HEK293T (cell line): ENCODE measurements around the gene DDC.

Experiments
- CTCF ChIA-PET: fragments of 350-600 bp; formaldehyde crosslinking; extraction: SDS; loops from one replicate; lab custom pipeline; 2021; ENCODE audit warnings: antibody characterized with exemption, inconsistent platforms; lab: Yijun Ruan, JAX
- POLR2A ChIA-PET: fragments of 350-600 bp; formaldehyde crosslinking; extraction: SDS; loops from one replicate; lab custom pipeline; 2020; ENCODE audit warnings: antibody characterized with exemption, inconsistent platforms; lab: Yijun Ruan, JAX
- DNase-seq: peaks from one replicate; pipeline ENCODE4 v3.0.0; 2012; ENCODE audit warnings: mixed read lengths; ENCODE audit errors: extremely low spot score
- ARNT ChIP-seq: fragments of 450-650 bp; IDR thresholded peaks from 2 replicates; pipeline ENCODE4 v1.6.1; 2017; ENCODE audit warnings: mild to moderate bottlenecking
- BHLHE40 ChIP-seq: fragments of 450-650 bp; IDR thresholded peaks from 2 replicates; pipeline ENCODE4 v1.6.1; 2016; ENCODE audit warnings: mild to moderate bottlenecking, moderate library complexity, borderline replicate concordance
- CTBP1 ChIP-seq: fragments of 450-650 bp; IDR thresholded peaks from 2 replicates; pipeline ENCODE4 v1.6.1; 2016; ENCODE audit warnings: borderline replicate concordance
- ELF4 ChIP-seq: fragments of 450-650 bp; IDR thresholded peaks from 2 replicates; pipeline ENCODE4 v1.6.1; 2017; ENCODE audit warnings: antibody characterized with exemption
- FOXA1 ChIP-seq: fragments of 450-650 bp; IDR thresholded peaks from 2 replicates; pipeline ENCODE4 v1.6.1; 2016; ENCODE audit warnings: mild to moderate bottlenecking
- FOXK2 ChIP-seq: fragments of 450-650 bp; IDR thresholded peaks from 2 replicates; pipeline ENCODE4 v1.6.1; 2016; ENCODE audit warnings: mild to moderate bottlenecking
- FOXM1 ChIP-seq: fragments of 450-650 bp; IDR thresholded peaks from 2 replicates; pipeline ENCODE4 v1.6.1; 2017; ENCODE audit warnings: mild to moderate bottlenecking, borderline replicate concordance
- HDGF ChIP-seq: fragments of 450-650 bp; IDR thresholded peaks from 2 replicates; pipeline ENCODE4 v1.6.1; 2017; ENCODE audit warnings: antibody characterized with exemption, borderline replicate concordance
- L3MBTL2 ChIP-seq: fragments of 450-650 bp; conservative IDR thresholded peaks from 2 replicates; pipeline ENCODE4 v1.6.1; 2016; ENCODE audit warnings: mild to moderate bottlenecking
- LEF1 ChIP-seq: fragments of 450-650 bp; IDR thresholded peaks from 2 replicates; pipeline ENCODE4 v1.6.1; 2017; ENCODE audit warnings: mild to moderate bottlenecking, borderline replicate concordance
- NFRKB ChIP-seq: fragments of 450-650 bp; IDR thresholded peaks from 2 replicates; pipeline ENCODE4 v1.6.1; 2016; ENCODE audit warnings: mild to moderate bottlenecking, moderate library complexity
- SP1 ChIP-seq: fragments of 450-650 bp; IDR thresholded peaks from 2 replicates; pipeline ENCODE4 v1.6.1; 2017
- SUZ12 ChIP-seq: fragments of 450-650 bp; IDR thresholded peaks from 2 replicates; pipeline ENCODE4 v1.6.1; 2016; ENCODE audit warnings: mild to moderate bottlenecking
- TARDBP ChIP-seq: fragments of 450-650 bp; IDR thresholded peaks from 2 replicates; pipeline ENCODE4 v1.6.1; 2016
- ZNF384 ChIP-seq: fragments of 450-650 bp; IDR thresholded peaks from 2 replicates; pipeline ENCODE4 v1.6.1; 2016
- TF ChIP-seq, protein P1 (sequence below): fragments of 450-650 bp; IDR thresholded peaks from 2 replicates; pipeline ENCODE4 v1.6.1; 2016

Gene DDC

DNA sequence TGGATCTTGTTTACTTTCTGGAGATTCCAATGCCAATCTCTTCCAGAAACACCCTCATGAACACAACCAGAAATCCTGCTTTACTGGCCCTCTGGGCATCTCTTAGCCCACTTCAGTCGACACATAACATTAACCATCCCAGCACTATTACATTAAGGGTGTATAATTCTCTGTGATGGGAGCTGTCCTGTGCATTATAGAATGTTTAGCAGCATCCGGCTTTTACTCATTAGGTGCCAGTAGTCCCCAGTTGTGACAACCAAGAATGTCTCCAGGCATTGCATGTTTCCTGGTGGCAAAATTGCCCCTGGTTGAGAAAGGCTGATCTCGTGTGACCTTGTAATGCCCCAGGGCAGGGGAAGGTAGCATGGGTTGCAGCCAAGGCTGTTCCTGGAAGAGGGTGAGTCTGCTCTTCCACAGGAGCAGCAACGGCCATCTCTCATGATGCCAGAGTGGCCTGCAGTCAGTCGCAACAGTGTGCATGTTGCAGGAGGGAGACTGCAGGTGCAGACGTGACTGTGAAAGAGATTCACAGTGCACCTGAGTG lies 2.6 kb upstream of the DDC start:
- CTCF ChIA-PET = no interaction called here
- POLR2A ChIA-PET = no interaction called here
- DNase-seq = no peak
- TF ChIP-seq ARNT (no peak), SP1 (no peak), ELF4 (no peak), BHLHE40 (no peak), FOXK2 (no peak), HDGF (no peak), SUZ12 (no peak), FOXA1 (no peak), TARDBP (no peak), LEF1 (no peak), FOXM1 (no peak), CTBP1 (no peak), NFRKB (no peak), ZNF384 (no peak), L3MBTL2 (no peak)
- TF ChIP-seq, protein P1, sequence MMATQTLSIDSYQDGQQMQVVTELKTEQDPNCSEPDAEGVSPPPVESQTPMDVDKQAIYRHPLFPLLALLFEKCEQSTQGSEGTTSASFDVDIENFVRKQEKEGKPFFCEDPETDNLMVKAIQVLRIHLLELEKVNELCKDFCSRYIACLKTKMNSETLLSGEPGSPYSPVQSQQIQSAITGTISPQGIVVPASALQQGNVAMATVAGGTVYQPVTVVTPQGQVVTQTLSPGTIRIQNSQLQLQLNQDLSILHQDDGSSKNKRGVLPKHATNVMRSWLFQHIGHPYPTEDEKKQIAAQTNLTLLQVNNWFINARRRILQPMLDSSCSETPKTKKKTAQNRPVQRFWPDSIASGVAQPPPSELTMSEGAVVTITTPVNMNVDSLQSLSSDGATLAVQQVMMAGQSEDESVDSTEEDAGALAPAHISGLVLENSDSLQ = no peak

DNA sequence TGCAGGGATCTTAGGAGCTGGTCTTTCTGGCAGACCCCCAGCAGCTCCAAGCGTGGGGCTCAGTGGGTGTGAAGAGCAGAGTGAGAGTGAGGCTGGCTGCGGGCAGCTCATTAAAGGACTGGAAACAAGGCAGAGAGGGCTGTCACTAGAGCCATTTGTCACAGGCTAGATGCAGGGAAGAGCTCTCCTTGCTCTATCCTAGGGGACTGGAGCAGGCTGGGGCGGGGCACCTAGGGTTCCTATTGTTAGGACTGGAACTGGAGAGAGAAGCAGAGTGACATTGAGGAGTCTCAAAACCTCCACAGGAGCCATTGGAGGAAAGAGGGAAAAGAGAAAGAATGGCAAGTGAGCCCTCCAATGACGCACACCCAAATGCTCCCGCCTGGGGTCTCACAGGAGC lies 772 bp upstream of the DDC start:
- TF ChIP-seq SUZ12 = no peak
- TF ChIP-seq NFRKB = no peak
- no peak for TF ChIP-seq HDGF
- TF ChIP-seq LEF1 = no peak
- no peak for TF ChIP-seq FOXK2
- no peak for TF ChIP-seq BHLHE40
- no peak for TF ChIP-seq L3MBTL2
- no peak for TF ChIP-seq TARDBP
- TF ChIP-seq ZNF384 = no peak
- TF ChIP-seq CTBP1 = no peak
- TF ChIP-seq SP1 = no peak
- no peak for TF ChIP-seq FOXM1
- TF ChIP-seq FOXA1 = no peak
- no peak for TF ChIP-seq ARNT
- no peak for TF ChIP-seq ELF4
- TF ChIP-seq, protein P1 = no peak
- DNase-seq = no peak
- CTCF ChIA-PET = interaction anchor here (1.0 kb wide), 1 partner anchor 114 kb away, joined by 3 read pairs; no protein-coding TSS in a partner anchor
- POLR2A ChIA-PET = no interaction called here

DNA sequence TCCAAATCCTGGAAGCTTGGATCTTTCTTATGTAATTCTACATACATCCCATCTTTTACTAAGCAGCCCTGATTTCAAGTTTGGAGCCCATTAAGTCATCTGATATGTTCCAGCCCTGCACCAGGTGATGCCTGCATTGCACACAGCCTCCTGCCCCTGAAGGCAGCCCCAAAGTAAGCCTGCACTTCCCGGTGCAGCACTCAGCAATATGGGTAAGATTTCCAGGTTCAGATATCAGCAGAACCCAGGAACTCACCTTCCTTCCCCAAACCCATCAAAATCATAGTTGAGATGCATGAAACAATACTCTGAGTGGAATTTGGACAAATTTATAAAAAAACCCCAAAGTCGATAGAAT lies 333 bp upstream of the DDC start:
- ChIA-PET POLR2A (no interaction called here), CTCF (interaction anchor here (1.0 kb wide), 1 partner anchor 114 kb away, joined by 3 read pairs; no protein-coding TSS in a partner anchor)
- TF ChIP-seq ZNF384 = no peak
- TF ChIP-seq CTBP1 = no peak
- no peak for TF ChIP-seq SUZ12
- TF ChIP-seq TARDBP = no peak
- no peak for TF ChIP-seq FOXM1
- DNase-seq = no peak

DNA sequence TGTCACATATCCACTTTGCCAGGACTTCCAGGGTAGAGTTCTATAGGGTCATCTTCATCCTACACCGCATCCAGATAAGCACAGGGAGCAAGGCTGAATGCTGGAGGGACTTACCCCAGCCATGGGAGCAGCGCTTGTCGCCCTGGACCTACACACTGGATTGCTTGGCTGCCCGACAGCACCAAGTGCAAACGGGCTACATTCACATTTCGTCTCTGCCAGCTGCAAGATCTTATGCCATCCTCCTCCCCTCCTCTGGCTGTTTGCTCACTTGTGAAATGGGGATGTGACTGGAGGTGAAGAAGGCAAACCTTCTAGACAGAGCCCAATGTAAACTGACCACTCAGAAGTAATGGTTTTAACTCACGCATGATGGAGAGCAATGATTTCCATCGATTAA lies 1.0 kb downstream of the DDC start:
- DNase-seq = no peak
- TF ChIP-seq FOXM1 (no peak), ZNF384 (no peak), ARNT (no peak), TARDBP (no peak), SP1 (no peak), L3MBTL2 (no peak), BHLHE40 (no peak), FOXK2 (no peak)
- TF ChIP-seq, protein P1 = no peak
- POLR2A ChIA-PET = no interaction called here
- CTCF ChIA-PET = no interaction called here

DNA sequence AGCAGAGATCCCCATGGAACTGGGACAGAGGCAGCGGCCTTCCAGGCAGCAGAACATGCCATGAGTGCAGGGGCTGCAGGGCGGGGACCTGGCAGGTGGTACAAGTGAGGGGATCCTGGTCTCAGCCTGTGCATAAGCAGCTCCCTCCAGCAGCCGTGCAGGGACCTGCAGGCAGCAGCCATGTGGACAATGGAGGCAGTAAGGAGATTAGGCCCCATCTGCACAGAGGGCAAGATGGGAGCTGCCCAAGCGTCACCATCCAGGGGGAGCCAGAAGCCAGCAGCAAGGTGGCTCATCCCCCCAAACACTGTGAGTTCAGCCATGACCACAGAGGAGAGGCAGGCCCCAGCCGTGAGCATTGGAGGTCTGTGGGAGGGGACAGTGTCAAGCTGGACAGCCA lies 3.1 kb downstream of the DDC start:
- ChIA-PET CTCF (no interaction called here), POLR2A (no interaction called here)
- no peak for DNase-seq
- TF ChIP-seq CTBP1 (no peak), SP1 (no peak), FOXA1 (no peak), NFRKB (no peak), LEF1 (no peak), SUZ12 (no peak), ARNT (no peak), HDGF (no peak), L3MBTL2 (no peak), ELF4 (no peak), FOXK2 (no peak), ZNF384 (no peak)
- TF ChIP-seq, protein P1 = no peak

DNA sequence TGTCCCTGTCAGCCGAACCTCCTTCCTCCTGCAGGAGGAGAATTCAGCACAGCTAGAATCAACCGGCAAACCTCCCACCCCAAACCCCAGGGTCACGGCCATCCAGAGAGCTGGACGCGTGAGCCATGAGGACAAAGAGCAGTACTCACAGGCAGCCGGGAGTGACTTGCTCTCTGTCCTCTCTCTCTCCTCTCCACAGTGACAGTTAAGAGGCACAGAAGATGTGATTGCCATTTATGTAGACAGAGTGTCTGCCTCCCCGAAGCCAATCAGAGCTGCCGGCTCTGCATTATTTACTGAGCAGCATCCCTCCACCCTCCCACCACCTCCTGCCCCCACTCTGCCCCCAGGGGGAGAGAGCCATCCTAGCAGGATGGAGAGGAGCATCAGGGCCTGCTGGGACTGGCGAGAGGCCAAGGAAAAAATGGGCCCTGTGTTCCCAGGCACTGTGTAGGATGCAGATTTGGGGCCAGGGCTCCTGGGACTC lies 4.3 kb downstream of the DDC start:
- CTCF ChIA-PET = no interaction called here
- DNase-seq = no peak
- POLR2A ChIA-PET = no interaction called here
- TF ChIP-seq, protein P1 = no peak
- TF ChIP-seq TARDBP (no peak), ELF4 (no peak), FOXM1 (no peak), ARNT (no peak)
